ENCODE measurements around the gene BIRC5. TPM values are rescaled to one million over a fixed set of nuclear protein-coding genes. Genes with fewer than 3 reads are reported as not detected.

BIRC5 gene
- total RNA-seq, 1 experiment from 2014 or later = 119 TPM

DNA sequence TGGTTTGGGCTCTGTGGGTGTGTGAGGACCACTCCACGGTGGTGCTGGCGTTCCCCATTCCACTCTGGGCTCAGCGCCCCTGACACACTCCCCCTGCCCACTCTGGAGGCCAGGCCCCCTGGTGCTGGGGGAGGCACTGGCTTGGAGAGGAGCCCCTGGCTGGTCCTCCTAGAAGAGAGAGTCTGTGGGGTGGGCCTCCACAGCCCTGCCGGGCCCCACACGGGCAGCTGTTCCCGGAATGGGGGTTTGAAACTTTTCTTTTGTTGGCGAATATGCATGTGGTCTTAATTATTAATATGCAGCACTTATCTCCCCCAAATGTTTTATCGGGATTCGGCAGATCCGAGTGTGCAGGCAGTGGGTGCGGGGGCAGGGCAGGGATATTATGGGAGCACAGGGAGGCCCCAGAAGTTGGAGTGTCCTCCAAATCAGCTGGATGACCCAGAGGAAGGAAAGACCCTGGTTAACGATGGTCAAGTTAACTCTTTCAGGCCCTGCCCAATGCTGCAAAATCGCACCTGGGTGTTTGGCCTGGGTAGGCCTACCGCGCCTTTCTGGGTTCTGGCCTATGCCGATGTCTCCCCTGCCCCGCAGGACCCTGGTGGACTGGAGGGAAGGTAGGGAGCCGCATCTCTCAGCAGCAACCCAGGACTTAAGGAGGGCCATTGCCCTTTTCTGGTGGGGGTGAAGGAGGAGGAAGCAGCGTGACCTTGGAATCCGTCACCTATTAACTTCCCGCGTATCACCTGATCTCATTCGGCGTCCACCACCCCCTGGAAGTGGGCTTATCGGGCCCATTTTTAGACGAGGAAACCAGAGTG is 53.4 kb downstream of the BIRC5 start:
- in situ Hi-C loops (cut with HindIII; ENCODE audit: low pct_unique_long_range_greater_than_20kb, low sequenced_read_pairs) = no loop called here
- Histone ChIP-seq H3K9me3 (ENCODE audit: control insufficient read depth, insufficient read depth, low read depth, low read length) (no peaks in the 10 kb centered on the region), H3K36me3 (ENCODE audit: control insufficient read depth, insufficient read depth, low read length) (no peaks in the 10 kb centered on the region), H3K27me3 (ENCODE audit: control insufficient read depth, insufficient read depth, low read length) (no peaks in the 10 kb centered on the region), H3K4me3 (ENCODE audit: low read depth in 2 of 2, low read length in 2 of 2) (no peak overlapping the region), H3K4me1 (ENCODE audit: control insufficient read depth, insufficient read depth, low read length) (peaks cover 38% of the 10 kb centered on the region), H3K27ac (ENCODE audit: low read length) (no peak overlapping the region)
- ChIA-PET CTCF (interaction anchor here (0.6 to 0.7 kb wide), 2 partner anchors 16 to 45 kb away, joined by 3 read pairs; no protein-coding TSS in a partner anchor), POLR2A (no interaction called here)
- no peak for ATAC-seq
- BruUV-seq (replicated peaks) = no TSS peak
- TF ChIP-seq SIN3A (IDR thresholded peaks at IDR 0.05; ENCODE audit: borderline replicate concordance, insufficient read depth, low read depth, low read length) (no peak), POLR2AphosphoS5 (IDR thresholded peaks at IDR 0.05; ENCODE audit: low read depth, low read length) (no peak)
- TF ChIP-seq, protein P1, sequence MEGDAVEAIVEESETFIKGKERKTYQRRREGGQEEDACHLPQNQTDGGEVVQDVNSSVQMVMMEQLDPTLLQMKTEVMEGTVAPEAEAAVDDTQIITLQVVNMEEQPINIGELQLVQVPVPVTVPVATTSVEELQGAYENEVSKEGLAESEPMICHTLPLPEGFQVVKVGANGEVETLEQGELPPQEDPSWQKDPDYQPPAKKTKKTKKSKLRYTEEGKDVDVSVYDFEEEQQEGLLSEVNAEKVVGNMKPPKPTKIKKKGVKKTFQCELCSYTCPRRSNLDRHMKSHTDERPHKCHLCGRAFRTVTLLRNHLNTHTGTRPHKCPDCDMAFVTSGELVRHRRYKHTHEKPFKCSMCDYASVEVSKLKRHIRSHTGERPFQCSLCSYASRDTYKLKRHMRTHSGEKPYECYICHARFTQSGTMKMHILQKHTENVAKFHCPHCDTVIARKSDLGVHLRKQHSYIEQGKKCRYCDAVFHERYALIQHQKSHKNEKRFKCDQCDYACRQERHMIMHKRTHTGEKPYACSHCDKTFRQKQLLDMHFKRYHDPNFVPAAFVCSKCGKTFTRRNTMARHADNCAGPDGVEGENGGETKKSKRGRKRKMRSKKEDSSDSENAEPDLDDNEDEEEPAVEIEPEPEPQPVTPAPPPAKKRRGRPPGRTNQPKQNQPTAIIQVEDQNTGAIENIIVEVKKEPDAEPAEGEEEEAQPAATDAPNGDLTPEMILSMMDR (IDR thresholded peaks at IDR 0.05) = no peak
- TF ChIP-seq, protein P2, sequence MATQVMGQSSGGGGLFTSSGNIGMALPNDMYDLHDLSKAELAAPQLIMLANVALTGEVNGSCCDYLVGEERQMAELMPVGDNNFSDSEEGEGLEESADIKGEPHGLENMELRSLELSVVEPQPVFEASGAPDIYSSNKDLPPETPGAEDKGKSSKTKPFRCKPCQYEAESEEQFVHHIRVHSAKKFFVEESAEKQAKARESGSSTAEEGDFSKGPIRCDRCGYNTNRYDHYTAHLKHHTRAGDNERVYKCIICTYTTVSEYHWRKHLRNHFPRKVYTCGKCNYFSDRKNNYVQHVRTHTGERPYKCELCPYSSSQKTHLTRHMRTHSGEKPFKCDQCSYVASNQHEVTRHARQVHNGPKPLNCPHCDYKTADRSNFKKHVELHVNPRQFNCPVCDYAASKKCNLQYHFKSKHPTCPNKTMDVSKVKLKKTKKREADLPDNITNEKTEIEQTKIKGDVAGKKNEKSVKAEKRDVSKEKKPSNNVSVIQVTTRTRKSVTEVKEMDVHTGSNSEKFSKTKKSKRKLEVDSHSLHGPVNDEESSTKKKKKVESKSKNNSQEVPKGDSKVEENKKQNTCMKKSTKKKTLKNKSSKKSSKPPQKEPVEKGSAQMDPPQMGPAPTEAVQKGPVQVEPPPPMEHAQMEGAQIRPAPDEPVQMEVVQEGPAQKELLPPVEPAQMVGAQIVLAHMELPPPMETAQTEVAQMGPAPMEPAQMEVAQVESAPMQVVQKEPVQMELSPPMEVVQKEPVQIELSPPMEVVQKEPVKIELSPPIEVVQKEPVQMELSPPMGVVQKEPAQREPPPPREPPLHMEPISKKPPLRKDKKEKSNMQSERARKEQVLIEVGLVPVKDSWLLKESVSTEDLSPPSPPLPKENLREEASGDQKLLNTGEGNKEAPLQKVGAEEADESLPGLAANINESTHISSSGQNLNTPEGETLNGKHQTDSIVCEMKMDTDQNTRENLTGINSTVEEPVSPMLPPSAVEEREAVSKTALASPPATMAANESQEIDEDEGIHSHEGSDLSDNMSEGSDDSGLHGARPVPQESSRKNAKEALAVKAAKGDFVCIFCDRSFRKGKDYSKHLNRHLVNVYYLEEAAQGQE (IDR thresholded peaks at IDR 0.05; ENCODE audit: insufficient read depth in 1 of 2, low read depth in 2 of 2, low read length in 1 of 2) = no peak
- no peak for DNase-seq (ENCODE audit: low read depth, low spot score)
- intact Hi-C loops (cut with micrococcal nuclease; ENCODE audit: unreplicated experiment) = no loop called here

DNA sequence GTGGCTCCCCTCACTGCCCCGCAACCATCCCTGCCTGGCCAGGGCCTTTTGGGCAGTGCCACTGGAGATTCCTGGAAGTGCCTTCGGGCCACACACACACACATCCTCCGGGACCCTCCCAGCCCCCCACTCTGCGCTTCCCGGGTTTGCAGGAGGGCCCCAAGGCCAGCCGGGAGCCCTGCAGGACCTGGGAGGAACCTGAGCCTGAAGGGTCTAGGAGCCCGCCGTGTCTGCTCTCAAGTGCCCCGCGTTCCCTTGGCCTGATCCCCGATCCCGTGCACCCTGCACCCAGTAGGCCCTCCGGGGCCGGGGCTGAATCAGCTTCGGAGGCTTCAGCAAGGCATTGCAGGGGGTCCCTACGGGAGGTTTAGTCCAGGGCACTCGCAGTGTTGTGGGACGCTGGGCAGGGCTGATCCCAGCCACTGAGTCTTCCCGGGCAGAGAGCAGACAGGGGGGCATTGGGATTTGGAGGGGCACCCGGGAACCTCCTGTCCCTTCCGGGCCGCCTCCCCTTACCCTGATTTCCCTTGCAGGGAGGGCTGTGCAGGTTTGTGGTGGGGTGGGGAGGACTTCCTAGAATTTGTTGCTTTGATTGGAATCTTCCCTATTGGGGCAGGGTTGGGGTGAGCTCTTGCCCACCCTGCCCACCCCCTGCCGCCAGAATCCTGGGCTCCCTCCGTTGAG is 54.3 kb downstream of the BIRC5 start:
- DNase-seq (ENCODE audit: low read depth, low spot score) = no peak
- H3K27me3 ChIP-seq (ENCODE audit: control insufficient read depth, insufficient read depth, low read length) = no peaks in the 10 kb centered on the region
- H3K9me3 ChIP-seq (ENCODE audit: control insufficient read depth, insufficient read depth, low read depth, low read length) = no peaks in the 10 kb centered on the region
- ChIA-PET CTCF (interaction anchor here (0.7 to 1.1 kb wide), 2 partner anchors 19 to 76 kb away, joined by 4 to 8 read pairs; no protein-coding TSS in a partner anchor), POLR2A (interaction anchor here (0.5 kb wide), 1 partner anchor 69 kb away, joined by 4 read pairs; no protein-coding TSS in a partner anchor)
- H3K4me1 ChIP-seq (ENCODE audit: control insufficient read depth, insufficient read depth, low read length) = peaks cover 37% of the 10 kb centered on the region
- no peaks in the 10 kb centered on the region for H3K36me3 ChIP-seq (ENCODE audit: control insufficient read depth, insufficient read depth, low read length)
- in situ Hi-C loops (cut with HindIII; ENCODE audit: low pct_unique_long_range_greater_than_20kb, low sequenced_read_pairs) = no loop called here
- intact Hi-C loops (cut with micrococcal nuclease; ENCODE audit: unreplicated experiment) = no loop called here
- no peak overlapping the region for H3K27ac ChIP-seq (ENCODE audit: low read length)
- TF ChIP-seq SIN3A (IDR thresholded peaks at IDR 0.05; ENCODE audit: borderline replicate concordance, insufficient read depth, low read depth, low read length) = no peak
- no peak for TF ChIP-seq POLR2AphosphoS5 (IDR thresholded peaks at IDR 0.05; ENCODE audit: low read depth, low read length)
- TF ChIP-seq TCF7L2 (IDR thresholded peaks at IDR 0.05; ENCODE audit: low read depth, low read length) = no peak
- TF ChIP-seq, protein P1 (IDR thresholded peaks at IDR 0.05) = no peak
- TF ChIP-seq, protein P2 (IDR thresholded peaks at IDR 0.05; ENCODE audit: insufficient read depth in 1 of 2, low read depth in 2 of 2, low read length in 1 of 2) = no peak
- no TSS peak for BruUV-seq (replicated peaks)
- no peak overlapping the region for H3K4me3 ChIP-seq (ENCODE audit: low read depth in 2 of 2, low read length in 2 of 2)
- no peak for ATAC-seq
